ENCODE measurements around the gene CD38. TPM values are rescaled to one million over a fixed set of nuclear protein-coding genes. Genes with fewer than 3 reads are reported as not detected.
"Not testable (repeated sequence)": the region's sequence is repeated elsewhere in the genome, so short reads cannot be mapped to it uniquely, and the experiment has no call there.

Gene CD38
- total RNA-seq, 4 donors from 2014 or later: 2.7 to 7.5 (median 3.4) TPM; not detected in 1

DNA sequence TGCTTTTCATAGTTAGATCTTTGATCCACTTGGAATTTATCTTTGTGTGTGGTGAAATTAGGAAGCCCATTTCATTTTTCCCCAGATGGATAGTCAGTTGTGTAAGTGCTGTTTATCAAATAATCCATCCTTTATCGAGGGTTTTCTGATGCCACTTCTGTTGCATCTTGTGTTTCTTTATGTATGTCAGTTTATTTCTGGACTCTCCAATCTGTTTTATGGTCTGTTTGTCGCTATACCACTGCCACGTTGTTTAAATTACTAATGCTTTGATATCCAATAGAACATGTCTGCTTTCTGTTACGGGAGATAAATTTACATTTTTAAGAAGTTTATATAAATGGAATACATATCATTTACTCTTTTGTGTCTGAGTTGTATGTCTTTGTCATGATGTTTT, 21.0 kb downstream of the CD38 start:
- DNase-seq: no peak
- H3K4me3 ChIP-seq: no peak overlapping the region
- peaks cover 0 to 5% of the 10 kb centered on the region in 2 donors for H3K9me3 ChIP-seq
- no peaks in the 10 kb centered on the region for H3K27me3 ChIP-seq
- no peaks in the 10 kb centered on the region for H3K4me1 ChIP-seq
- WGBS, 2 donors (ENCODE audit: low coverage in 1 of 2): 65 to 74% methylated on average over 4 of the region's 4 CpGs
- H3K27ac ChIP-seq: no peak overlapping the region
- in situ Hi-C loops (cut with MboI; ENCODE audit: low pct_ligation_motif_present in 1 of 4, low pct_unique_long_range_greater_than_20kb in 1 of 4, low sequenced_read_pairs in 3 of 4): no loop called here
- intact Hi-C loops (cut with DNase I; ENCODE audit: low total_unique reads): no loop called here
- TF ChIP-seq POLR2A (IDR thresholded peaks at IDR 0.05) (no peak), POLR2AphosphoS5 (IDR thresholded peaks at IDR 0.05) (no peak), EP300 (IDR thresholded peaks at IDR 0.05; ENCODE audit: low read depth) (no peak)
- TF ChIP-seq, protein P1, sequence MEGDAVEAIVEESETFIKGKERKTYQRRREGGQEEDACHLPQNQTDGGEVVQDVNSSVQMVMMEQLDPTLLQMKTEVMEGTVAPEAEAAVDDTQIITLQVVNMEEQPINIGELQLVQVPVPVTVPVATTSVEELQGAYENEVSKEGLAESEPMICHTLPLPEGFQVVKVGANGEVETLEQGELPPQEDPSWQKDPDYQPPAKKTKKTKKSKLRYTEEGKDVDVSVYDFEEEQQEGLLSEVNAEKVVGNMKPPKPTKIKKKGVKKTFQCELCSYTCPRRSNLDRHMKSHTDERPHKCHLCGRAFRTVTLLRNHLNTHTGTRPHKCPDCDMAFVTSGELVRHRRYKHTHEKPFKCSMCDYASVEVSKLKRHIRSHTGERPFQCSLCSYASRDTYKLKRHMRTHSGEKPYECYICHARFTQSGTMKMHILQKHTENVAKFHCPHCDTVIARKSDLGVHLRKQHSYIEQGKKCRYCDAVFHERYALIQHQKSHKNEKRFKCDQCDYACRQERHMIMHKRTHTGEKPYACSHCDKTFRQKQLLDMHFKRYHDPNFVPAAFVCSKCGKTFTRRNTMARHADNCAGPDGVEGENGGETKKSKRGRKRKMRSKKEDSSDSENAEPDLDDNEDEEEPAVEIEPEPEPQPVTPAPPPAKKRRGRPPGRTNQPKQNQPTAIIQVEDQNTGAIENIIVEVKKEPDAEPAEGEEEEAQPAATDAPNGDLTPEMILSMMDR (IDR thresholded peaks at IDR 0.05): no peak
- H3K36me3 ChIP-seq: no peaks in the 10 kb centered on the region

DNA sequence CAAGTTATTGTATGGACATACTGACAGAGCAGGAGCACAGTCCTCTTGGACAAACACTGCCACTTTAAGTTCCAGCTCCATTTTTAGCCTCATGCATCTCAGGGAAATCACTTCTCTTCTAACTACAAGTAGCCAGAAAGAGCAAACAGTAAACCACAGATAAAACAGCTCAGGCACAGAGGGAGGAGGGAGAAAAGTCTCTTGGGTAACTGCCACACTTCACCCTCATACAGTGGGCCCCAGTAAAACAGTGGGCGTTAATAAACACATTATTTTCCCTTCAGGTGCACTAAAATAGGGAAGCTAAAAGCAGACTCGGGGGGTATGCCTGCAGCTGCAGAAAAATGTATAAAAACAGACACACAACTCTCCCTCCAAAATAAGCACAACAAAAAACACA, 21.6 kb downstream of the CD38 start:
- no peak overlapping the region for H3K27ac ChIP-seq
- whole genome bisulfite sequencing, 2 donors (ENCODE audit: low coverage in 1 of 2): 70 to 100% methylated on average over 1 to 2 of the region's 2 CpGs
- H3K27me3 ChIP-seq: no peaks in the 10 kb centered on the region
- intact Hi-C loops (cut with DNase I; ENCODE audit: low total_unique reads) (no loop called here), in situ Hi-C loops (cut with MboI; ENCODE audit: low pct_ligation_motif_present in 1 of 4, low pct_unique_long_range_greater_than_20kb in 1 of 4, low sequenced_read_pairs in 3 of 4) (loop anchor here in 2 of 4 donors (10.0 kb wide), 2 partner anchors 155 to 195 kb away; no protein-coding TSS in a partner anchor)
- no peak overlapping the region for H3K4me3 ChIP-seq
- H3K4me1 ChIP-seq: no peaks in the 10 kb centered on the region
- TF ChIP-seq POLR2AphosphoS5 (IDR thresholded peaks at IDR 0.05) (no peak), POLR2A (IDR thresholded peaks at IDR 0.05) (no peak), EP300 (IDR thresholded peaks at IDR 0.05; ENCODE audit: low read depth) (no peak)
- TF ChIP-seq, protein P1 (IDR thresholded peaks at IDR 0.05): no peak
- H3K36me3 ChIP-seq: no peaks in the 10 kb centered on the region
- no peak for DNase-seq
- H3K9me3 ChIP-seq: peaks cover 0 to 5% of the 10 kb centered on the region in 2 donors

DNA sequence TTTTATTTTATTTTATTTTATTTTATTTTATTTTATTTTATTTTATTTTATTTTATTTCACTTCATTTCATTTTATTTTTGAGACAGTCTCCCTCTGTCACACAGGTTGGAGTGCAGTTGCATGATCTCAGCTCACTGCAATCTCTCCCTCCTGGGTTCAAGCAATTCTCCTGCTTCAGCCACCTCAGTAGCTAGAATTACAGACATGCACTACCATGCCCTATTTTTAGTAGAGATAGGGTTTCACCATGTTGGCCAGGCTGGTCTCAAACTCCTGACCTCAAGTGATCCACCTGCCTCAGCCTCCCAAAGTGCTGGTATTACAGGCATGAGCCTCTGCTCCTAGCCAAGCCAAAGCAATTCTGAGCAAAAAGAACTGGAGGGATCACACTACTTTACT, 24.4 kb downstream of the CD38 start:
- H3K9me3 ChIP-seq; DNase-seq; H3K27ac ChIP-seq; H3K27me3 ChIP-seq; H3K4me3 ChIP-seq; intact Hi-C loops (cut with DNase I; ENCODE audit: low total_unique reads); H3K4me1 ChIP-seq; H3K36me3 ChIP-seq: not testable (repeated sequence)
- in situ Hi-C loops (cut with MboI; ENCODE audit: low pct_ligation_motif_present in 1 of 4, low pct_unique_long_range_greater_than_20kb in 1 of 4, low sequenced_read_pairs in 3 of 4): loop anchor here in 2 of 4 donors (10.0 kb wide), 2 partner anchors 152 to 192 kb away; no protein-coding TSS in a partner anchor

DNA sequence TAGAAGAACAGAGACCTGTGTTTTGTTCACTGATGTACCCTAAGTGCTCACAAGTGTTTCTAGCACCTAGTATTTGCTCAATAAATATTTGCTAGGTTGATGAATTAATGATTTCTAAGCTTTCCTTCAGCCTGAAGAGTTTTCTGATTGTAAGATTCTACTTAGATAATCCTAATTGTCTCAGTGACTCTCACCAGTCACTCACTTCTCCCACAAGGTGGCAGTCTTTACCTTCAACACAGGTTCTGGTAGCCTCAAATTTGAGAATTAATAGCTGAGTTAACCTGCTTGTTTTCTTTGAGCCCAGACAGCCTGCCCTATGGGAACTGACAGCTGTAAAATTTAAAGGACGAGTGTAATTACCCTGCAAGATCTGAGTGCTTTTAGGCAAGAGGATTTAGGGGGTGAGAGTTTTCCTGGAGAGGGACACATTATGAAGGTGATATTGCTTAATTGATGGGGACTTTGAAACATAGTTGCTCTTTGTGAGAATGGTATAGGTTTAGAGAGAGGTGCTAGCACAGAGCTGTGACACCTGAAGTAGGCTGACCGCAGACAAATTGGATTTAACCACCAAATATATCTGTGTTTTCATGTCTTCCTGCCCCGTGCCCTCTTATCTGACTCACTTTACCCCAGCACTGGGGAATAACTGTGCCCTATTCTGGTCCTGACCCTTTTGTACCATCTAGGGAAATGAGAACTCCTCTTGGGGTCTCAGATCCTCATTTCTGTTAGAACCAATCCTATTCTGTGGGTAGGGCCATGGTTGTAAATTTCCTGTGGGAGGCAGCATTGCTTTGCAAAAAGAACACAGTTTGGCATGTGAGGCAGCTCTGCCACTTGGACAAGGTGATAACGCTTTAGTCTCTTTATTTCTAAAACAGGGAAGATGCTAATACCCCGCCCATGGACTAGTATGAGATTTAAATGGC, 27.7 kb downstream of the CD38 start:
- Histone ChIP-seq H3K4me3 (no peak overlapping the region), H3K9me3 (peaks cover 0 to 5% of the 10 kb centered on the region in 2 donors), H3K27ac (no peak overlapping the region), H3K4me1 (peaks cover 0 to 6% (median 0%) of the 10 kb centered on the region in 4 donors), H3K27me3 (no peaks in the 10 kb centered on the region), H3K36me3 (no peaks in the 10 kb centered on the region)
- DNase-seq: no peak
- TF ChIP-seq, protein P1 (IDR thresholded peaks at IDR 0.05): peak; percentile 68 to 73 (median 69)
- TF ChIP-seq POLR2AphosphoS5 (IDR thresholded peaks at IDR 0.05): no peak
- in situ Hi-C loops (cut with MboI; ENCODE audit: low pct_ligation_motif_present in 1 of 4, low pct_unique_long_range_greater_than_20kb in 1 of 4, low sequenced_read_pairs in 3 of 4): loop anchor here in 2 of 4 donors (10.0 kb wide), 2 partner anchors 149 to 189 kb away; no protein-coding TSS in a partner anchor
- intact Hi-C loops (cut with DNase I; ENCODE audit: low total_unique reads): no loop called here
- WGBS, 2 donors (ENCODE audit: low coverage in 1 of 2): 45 to 63% methylated on average over 2 to 5 of the region's 5 CpGs

All from transverse colon (tissue), 4 donors.